ENCODE data around the gene ADGRB3.
"Not testable (repeated sequence)": the region's sequence is repeated elsewhere in the genome, so short reads cannot be mapped to it uniquely, and the experiment has no call there.

ADGRB3 gene

GRCh38 chr6:68826501-68826900 is 191.4 kb downstream of the ADGRB3 start:
- DNase-seq (ENCODE audit: low read depth), result no peak

GRCh38 chr6:68834551-68834950 is 199.5 kb downstream of the ADGRB3 start:
- DNase-seq (ENCODE audit: low read depth), result no peak

GRCh38 chr6:68838571-68838970 is 203.5 kb downstream of the ADGRB3 start:
- DNase-seq (ENCODE audit: low read depth), result no peak

GRCh38 chr6:68852791-68853190 is 217.7 kb downstream of the ADGRB3 start:
- no peak for DNase-seq (ENCODE audit: low read depth)

GRCh38 chr6:68859233-68859632 is 224.2 kb downstream of the ADGRB3 start:
- no peak for DNase-seq (ENCODE audit: low read depth)

- DNase-seq (ENCODE audit: low read depth), result no peak
Measured at GRCh38 chr6:68868646-68869045, 233.6 kb downstream of the ADGRB3 start.

- no peak for DNase-seq (ENCODE audit: low read depth)
Measured at GRCh38 chr6:68873236-68873635, 238.2 kb downstream of the ADGRB3 start.

- DNase-seq (ENCODE audit: low read depth), result no peak
Measured at GRCh38 chr6:68874747-68875146, 239.7 kb downstream of the ADGRB3 start.

- DNase-seq (ENCODE audit: low read depth), result no peak
Measured at GRCh38 chr6:68875403-68875802, 240.3 kb downstream of the ADGRB3 start.

GRCh38 chr6:68876792-68877493 is 241.9 kb downstream of the ADGRB3 start:
- no peak for DNase-seq (ENCODE audit: low read depth)

- DNase-seq (ENCODE audit: low read depth), result no peak
Measured at GRCh38 chr6:68880050-68880813, 245.2 kb downstream of the ADGRB3 start.

GRCh38 chr6:68883325-68883724 is 248.2 kb downstream of the ADGRB3 start:
- not testable (repeated sequence) for DNase-seq (ENCODE audit: low read depth)

- no peak for DNase-seq (ENCODE audit: low read depth)
Measured at GRCh38 chr6:68891419-68891818, 256.3 kb downstream of the ADGRB3 start.

- DNase-seq (ENCODE audit: low read depth), result no peak
Measured at GRCh38 chr6:68892452-68892851, 257.4 kb downstream of the ADGRB3 start.

- no peak for DNase-seq (ENCODE audit: low read depth)
Measured at GRCh38 chr6:68895929-68896328, 260.8 kb downstream of the ADGRB3 start.

GRCh38 chr6:68901044-68901443 is 266.0 kb downstream of the ADGRB3 start:
- DNase-seq (ENCODE audit: low read depth), result no peak

- DNase-seq (ENCODE audit: low read depth), result no peak
Measured at GRCh38 chr6:68911334-68911733, 276.3 kb downstream of the ADGRB3 start.

GRCh38 chr6:68911811-68912210 is 276.7 kb downstream of the ADGRB3 start:
- no peak for DNase-seq (ENCODE audit: low read depth)

- DNase-seq (ENCODE audit: low read depth), result not testable (repeated sequence)
Measured at GRCh38 chr6:68912805-68913204, 277.7 kb downstream of the ADGRB3 start.

- DNase-seq (ENCODE audit: low read depth), result no peak
Measured at GRCh38 chr6:68915586-68915985, 280.5 kb downstream of the ADGRB3 start.

GRCh38 chr6:68919537-68919936 is 284.5 kb downstream of the ADGRB3 start:
- no peak for DNase-seq (ENCODE audit: low read depth)

GRCh38 chr6:68941345-68941744 is 306.3 kb downstream of the ADGRB3 start:
- no peak for DNase-seq (ENCODE audit: low read depth)

GRCh38 chr6:68947721-68948120 is 312.6 kb downstream of the ADGRB3 start:
- DNase-seq (ENCODE audit: low read depth), result no peak

- no peak for DNase-seq (ENCODE audit: low read depth)
Measured at GRCh38 chr6:68951270-68951669, 316.2 kb downstream of the ADGRB3 start.

Data from stimulated activated CD8-positive, alpha-beta memory T cell treated with anti-CD3 and anti-CD28 coated beads, Interleukin-12 subunit alpha, Interleukin-12 subunit beta, amount 100 ng/mL, for 4 hours (primary cell).